Stimulated activated CD4-positive, alpha-beta T cell treated with anti-CD3 and anti-CD28 coated beads, Interleukin-1b, Interleukin-23, amount 100 ng/mL, for 4 hours (primary cell): Measurements from ENCODE around the gene C12orf54.
"Not testable (repeated sequence)": the region's sequence is repeated elsewhere in the genome, so short reads cannot be mapped to it uniquely, and the experiment has no call there.

Experiments used
- DNase-seq, 2 donors: peaks; one replicate each; pipeline ENCODE4 v3.0.0-alpha.2; 2020; ENCODE audit warnings: low read depth in 2 of 2

C12orf54 gene

DNA sequence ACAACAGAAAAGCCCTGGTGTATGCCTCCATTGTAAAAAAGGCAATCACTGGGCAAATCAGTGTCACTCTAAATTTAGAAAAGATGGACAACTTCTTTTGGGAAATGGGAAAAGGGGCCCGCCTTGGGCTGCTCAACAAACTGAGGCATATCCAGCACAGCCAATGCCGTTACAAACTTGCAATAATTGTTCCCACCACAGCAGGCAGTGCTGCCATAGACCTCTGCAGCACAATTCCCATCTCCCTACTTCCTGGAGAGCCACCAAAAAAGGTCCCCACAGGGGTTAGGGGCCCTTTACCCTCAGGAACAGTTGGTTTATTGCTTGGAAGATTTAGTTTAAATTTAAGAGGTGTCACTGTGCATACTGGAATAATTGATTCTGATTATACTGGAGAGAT, 26.7 kb downstream of the C12orf54 start:
- no peak for DNase-seq

DNA sequence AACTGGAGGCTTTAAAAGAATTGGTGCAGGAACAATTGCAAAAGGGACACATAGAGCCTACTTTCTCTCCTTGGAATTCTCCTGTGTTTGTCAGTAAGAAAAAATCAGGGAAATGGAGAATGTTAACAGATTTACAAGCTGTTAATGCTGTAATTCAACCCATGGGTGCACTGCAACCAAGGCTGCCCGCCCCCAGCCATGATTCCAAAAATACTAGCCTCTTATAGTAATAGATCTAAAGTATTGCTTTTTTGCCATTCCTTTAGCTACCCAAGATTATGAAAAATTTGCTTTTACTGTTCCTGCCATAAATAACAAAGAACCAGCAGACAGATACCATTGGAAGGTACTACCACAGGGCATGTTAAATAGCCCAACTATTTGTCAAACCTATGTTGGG, 27.8 kb downstream of the C12orf54 start:
- DNase-seq: no peak

DNA sequence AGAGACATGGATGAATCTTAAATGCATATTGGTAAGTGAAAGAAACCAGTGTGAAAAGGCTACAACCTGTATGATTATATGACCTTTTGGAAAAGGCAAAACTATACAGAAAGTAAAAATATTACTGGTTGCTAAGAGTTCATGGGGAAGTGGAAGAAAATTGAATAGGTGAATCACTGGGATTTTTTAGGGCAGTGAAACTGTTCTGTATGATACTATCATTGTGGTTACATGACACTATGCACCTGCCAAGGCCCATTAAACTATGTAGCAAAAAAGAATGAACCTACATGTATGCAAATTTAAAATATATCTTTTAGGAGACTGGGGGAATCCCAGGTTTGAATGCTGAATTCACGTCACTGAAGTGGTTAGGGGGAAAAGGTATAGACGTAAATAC, 30.6 kb downstream of the C12orf54 start:
- DNase-seq: no peak

DNA sequence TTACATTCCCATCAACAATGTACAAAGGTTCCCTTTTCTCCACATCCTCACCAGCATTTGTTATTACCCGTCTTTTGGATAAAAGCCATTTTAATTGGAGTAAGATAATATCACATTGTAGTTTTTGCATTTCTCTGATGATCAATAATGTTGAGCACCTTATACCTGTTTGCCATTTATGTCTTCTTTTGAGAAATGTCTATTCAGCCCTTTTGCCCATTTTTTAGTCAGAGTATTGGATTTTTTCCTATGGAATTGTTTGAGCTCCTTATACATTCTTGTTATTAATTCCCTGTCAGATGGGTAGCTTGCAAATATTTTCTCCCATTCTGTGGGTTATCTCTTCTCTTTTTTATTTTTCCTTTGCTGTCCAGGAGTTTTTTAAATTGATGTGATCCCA, 32.4 kb downstream of the C12orf54 start:
- no peak for DNase-seq

DNA sequence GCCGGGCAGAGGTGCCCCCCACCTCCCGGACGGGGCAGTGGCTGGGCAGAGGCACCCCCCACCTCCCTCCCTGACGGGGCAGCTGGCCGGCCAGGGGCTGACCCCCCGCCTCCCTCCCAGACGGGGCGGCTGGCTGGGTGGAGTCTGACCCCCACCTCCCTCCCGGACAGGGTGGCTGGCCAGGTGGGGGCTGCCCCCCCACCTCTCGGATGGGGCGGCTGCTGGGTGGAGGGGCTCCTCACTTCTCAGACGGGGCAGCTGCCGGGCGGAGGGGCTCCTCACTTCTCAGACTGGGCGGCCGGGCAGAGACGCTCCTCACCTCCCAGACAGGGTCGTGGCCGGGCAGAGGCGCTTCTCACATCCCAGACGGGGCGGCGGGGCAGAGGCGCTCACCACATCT, 38.1 kb downstream of the C12orf54 start:
- not testable (repeated sequence) for DNase-seq

DNA sequence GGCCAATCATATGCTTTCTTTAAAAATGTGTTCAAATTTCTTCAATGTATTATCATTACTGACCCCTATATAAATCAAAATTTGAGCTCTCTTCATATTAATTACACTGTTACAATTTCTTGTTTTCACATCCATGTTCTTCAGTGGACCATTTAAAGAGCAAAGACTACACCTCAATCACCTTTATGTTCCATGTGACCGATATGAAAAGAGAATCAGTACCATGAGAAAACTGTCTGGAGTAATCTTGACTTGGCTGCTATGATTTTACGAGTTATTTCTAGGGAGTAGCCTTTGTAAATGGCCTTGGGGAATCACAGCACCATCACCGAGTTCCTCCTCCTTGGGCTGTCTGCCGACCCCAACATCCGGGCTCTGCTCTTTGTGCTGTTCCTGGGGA, 43.0 kb downstream of the C12orf54 start, which contains the start of gene OR8S1:
TSS of gene OR8S1 (plus strand) at position 301 of the 400 bp plus-strand sequence. CDS start at position 301, 0 bp downstream.
- no peak for DNase-seq

DNA sequence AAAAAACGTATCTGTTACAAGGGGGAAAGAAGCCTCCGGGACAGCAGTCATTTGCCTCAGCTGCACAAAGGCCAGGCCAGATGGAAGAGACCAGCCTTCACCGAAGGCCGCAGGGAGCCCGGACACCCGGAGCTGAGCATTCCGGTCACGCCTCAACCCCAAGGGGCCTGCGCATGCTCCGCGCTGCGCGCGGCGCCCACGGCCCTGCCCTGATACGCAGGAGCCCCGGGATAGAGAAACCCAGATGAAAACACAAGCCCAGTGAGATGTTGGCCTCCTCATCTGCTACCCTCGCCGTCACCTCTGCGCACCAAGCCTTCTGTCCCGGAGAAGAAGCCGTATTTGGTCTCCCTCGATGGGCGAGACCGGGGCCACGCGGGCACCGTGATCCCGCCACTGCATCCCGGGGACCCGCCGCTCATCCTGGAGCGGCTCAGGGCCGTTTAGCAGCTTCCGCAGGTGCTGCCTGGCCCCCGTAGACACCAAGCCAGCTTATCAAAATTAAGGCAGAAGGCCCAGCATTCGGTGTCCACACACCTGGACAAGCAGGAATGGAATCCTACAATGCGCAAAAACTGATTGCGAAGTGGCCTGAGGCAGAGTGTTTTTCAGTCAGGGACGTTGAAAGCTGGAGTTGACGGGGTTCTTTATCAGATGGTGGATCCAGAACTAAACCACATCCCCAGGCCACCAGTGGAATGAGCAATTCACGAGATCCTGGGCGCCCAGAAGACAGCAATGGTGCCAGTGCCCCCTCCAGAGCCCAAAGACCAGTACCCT, 45.8 kb downstream of the C12orf54 start:
- DNase-seq: no peak

DNA sequence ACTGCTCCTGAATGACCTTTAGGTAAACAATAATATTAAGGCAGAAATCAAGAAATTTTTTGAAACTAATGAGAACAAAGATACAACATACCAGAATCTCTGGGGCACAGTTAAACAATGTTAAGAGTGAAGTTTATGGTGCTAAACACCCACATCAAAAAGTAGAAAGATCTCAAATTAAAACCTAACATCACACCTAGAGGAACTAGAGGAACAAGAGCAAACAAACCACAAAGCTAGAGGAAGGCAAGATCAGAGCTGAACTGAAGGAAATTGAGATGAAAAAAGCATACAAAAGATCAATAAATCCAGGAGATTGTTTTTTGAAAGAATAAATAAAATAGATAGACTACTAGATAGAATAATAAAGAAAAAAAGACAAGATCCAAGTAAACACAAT, 50.3 kb downstream of the C12orf54 start:
- DNase-seq: no peak

DNA sequence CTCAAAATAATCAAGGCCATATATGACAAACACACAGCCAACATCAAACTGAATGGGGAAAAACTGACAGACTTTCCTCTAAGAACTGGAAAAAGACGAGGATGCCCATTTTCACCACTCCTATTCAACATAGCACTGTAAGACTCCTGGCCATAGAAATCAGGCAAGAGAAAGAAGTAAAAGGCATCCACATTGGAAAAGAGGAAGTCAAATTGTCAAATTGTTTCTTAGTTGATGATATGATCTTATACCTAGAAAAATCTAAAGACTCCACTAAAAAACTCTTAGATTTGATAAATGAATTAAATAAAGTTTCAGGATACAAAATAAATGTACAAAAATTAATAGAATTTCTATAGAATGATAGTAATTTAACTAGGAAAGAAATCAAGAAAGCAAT, 54.3 kb downstream of the C12orf54 start:
- DNase-seq: no peak

DNA sequence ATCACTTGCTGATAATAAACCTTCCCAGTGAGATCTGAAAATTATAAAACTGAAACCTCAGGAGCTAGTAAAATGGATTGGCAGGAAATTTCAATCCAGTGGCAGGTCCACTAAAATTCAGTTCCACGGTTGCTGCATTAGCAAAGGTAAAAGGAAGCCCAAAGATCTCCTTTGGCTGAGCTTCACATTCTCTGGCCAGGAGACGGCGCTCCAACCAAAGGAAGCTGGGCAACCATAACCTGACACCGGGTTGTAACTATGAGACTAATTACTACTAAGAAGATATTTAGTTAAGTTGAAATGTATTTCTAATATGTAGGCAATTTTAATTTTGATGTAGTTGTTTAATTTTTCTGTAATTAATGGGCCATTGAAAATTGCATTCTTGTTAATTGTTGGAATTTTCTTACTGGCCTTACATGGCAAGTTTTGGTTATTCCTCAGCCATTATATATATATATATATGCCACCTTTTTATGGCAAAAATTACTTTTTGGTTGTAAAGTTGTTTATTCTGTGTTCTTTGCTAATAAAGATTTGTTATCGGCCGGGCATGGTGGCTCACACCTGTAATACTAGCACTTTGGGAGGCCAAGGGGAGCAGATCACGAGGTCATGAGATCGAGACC, 60.1 kb downstream of the C12orf54 start:
- DNase-seq: peak; percentile 12 to 32

DNA sequence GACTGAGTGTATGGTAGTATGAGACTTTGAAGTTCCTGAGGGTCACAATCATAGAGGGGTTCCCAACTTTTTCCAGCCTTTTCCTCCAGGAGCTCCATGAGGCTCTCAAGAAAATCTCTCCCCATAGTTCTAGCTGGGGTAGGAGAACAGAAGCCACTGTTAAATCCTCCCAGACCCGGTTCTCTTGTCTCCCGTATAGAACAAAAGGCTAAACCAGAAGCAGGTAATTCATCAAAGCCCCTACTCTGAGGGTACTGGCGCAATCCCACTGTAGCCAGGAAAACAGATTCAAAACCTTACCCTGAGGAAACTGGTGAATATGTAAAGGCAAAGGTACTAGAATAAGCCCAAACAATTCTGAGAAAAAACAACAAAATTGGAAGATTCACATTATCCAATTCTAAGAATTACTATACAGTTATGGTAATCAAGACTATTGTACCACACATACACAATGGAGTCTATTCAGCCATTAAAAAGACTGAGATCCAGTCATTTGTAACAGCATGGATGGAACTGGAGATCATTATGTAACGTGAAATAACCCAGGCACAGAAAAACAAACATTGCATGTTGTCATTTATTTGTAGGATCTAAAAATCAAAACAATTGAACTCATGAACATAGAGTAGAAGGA, 63.7 kb downstream of the C12orf54 start:
- no peak for DNase-seq
